Measurements from ENCODE around the gene KDF1. TPM values are rescaled to one million over a fixed set of nuclear protein-coding genes. Genes with fewer than 3 reads are reported as not detected.

KDF1 gene
- total and polyA plus RNA-seq, 2 of the 13 experiments (the other 11 are each of a cell fraction or from before 2014, with no cell fraction given), result 1.9 to 4.9 TPM

DNA sequence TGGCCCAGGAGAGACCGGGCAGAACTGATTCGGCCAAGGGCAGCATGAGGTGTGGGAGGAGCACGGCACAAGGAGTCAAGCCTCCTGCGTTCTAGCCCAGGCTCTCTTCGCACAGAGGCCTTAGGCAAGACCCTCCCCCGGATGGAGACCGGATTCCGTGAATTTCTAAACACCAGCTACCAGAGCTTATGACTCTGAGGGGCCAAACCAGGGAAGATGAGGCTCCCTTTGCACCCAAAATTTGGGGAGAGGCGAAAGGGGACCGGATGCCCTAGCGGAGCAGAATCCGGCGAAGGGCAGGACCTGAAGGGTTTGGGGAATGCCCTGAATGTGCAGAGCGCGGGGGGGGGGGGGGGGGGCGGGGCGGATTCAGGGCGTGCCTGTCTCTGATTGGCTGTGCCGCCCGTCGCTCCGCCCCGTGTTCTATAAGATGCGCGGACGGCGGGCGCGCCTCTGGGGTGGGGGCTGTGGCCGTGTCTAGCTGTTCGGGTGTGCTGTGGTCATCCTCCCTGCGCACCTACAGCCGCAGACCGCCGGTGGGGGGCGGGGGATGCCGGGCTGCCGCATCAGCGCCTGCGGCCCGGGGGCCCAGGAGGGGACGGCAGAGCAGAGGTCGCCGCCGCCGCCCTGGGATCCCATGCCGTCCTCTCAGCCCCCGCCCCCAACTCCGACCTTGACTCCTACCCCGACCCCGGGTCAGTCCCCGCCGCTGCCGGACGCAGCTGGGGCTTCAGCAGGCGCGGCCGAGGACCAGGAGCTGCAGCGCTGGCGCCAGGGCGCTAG, 33.2 kb upstream of the KDF1 start, which contains the start of gene TRNP1 (continued):
- TF ChIP-seq, protein P1, sequence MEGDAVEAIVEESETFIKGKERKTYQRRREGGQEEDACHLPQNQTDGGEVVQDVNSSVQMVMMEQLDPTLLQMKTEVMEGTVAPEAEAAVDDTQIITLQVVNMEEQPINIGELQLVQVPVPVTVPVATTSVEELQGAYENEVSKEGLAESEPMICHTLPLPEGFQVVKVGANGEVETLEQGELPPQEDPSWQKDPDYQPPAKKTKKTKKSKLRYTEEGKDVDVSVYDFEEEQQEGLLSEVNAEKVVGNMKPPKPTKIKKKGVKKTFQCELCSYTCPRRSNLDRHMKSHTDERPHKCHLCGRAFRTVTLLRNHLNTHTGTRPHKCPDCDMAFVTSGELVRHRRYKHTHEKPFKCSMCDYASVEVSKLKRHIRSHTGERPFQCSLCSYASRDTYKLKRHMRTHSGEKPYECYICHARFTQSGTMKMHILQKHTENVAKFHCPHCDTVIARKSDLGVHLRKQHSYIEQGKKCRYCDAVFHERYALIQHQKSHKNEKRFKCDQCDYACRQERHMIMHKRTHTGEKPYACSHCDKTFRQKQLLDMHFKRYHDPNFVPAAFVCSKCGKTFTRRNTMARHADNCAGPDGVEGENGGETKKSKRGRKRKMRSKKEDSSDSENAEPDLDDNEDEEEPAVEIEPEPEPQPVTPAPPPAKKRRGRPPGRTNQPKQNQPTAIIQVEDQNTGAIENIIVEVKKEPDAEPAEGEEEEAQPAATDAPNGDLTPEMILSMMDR (CRISPR knock-in tag; IDR thresholded peaks at IDR 0.05), result peak; percentile 43
- TF ChIP-seq, protein P2, sequence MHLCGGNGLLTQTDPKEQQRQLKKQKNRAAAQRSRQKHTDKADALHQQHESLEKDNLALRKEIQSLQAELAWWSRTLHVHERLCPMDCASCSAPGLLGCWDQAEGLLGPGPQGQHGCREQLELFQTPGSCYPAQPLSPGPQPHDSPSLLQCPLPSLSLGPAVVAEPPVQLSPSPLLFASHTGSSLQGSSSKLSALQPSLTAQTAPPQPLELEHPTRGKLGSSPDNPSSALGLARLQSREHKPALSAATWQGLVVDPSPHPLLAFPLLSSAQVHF (CRISPR knock-in tag; IDR thresholded peaks at IDR 0.05), result no peak; the same call in 1 of the 2 replicates
- TF ChIP-seq NCOA2 (CRISPR knock-in tag; IDR thresholded peaks at IDR 0.05) (peak; percentile 78), ETV5 (CRISPR knock-in tag; IDR thresholded peaks at IDR 0.05; ENCODE audit: borderline replicate concordance) (peak; percentile 73), ZNF446 (CRISPR knock-in tag; IDR thresholded peaks at IDR 0.05) (peak; percentile 63; the same call in 1 of the 2 replicates), PHF5A (CRISPR knock-in tag; IDR thresholded peaks at IDR 0.05; ENCODE audit: low read depth, unreplicated experiment) (peak; percentile 90), ZMYM2 (CRISPR knock-in tag; IDR thresholded peaks at IDR 0.05) (no peak), ATF7 (IDR thresholded peaks at IDR 0.05) (no peak), ATF7 (CRISPR knock-in tag; IDR thresholded peaks at IDR 0.05) (no peak), HIVEP1 (CRISPR knock-in tag; IDR thresholded peaks at IDR 0.05) (peak; percentile 57; the same call in 1 of the 2 replicates), ZNF747 (CRISPR knock-in tag; IDR thresholded peaks at IDR 0.05; ENCODE audit: borderline replicate concordance) (peak; percentile 30; the same call in 1 of the 2 replicates), ZNF746 (CRISPR knock-in tag; IDR thresholded peaks at IDR 0.05) (peak; percentile 94; the same call in 1 of the 2 replicates), ZNF441 (CRISPR knock-in tag; IDR thresholded peaks at IDR 0.05; ENCODE audit: borderline replicate concordance) (peak; percentile 69; the same call in 1 of the 2 replicates), NPAS2 (CRISPR knock-in tag; IDR thresholded peaks at IDR 0.05; ENCODE audit: borderline replicate concordance) (no peak)
- TF ChIP-seq, protein P3, sequence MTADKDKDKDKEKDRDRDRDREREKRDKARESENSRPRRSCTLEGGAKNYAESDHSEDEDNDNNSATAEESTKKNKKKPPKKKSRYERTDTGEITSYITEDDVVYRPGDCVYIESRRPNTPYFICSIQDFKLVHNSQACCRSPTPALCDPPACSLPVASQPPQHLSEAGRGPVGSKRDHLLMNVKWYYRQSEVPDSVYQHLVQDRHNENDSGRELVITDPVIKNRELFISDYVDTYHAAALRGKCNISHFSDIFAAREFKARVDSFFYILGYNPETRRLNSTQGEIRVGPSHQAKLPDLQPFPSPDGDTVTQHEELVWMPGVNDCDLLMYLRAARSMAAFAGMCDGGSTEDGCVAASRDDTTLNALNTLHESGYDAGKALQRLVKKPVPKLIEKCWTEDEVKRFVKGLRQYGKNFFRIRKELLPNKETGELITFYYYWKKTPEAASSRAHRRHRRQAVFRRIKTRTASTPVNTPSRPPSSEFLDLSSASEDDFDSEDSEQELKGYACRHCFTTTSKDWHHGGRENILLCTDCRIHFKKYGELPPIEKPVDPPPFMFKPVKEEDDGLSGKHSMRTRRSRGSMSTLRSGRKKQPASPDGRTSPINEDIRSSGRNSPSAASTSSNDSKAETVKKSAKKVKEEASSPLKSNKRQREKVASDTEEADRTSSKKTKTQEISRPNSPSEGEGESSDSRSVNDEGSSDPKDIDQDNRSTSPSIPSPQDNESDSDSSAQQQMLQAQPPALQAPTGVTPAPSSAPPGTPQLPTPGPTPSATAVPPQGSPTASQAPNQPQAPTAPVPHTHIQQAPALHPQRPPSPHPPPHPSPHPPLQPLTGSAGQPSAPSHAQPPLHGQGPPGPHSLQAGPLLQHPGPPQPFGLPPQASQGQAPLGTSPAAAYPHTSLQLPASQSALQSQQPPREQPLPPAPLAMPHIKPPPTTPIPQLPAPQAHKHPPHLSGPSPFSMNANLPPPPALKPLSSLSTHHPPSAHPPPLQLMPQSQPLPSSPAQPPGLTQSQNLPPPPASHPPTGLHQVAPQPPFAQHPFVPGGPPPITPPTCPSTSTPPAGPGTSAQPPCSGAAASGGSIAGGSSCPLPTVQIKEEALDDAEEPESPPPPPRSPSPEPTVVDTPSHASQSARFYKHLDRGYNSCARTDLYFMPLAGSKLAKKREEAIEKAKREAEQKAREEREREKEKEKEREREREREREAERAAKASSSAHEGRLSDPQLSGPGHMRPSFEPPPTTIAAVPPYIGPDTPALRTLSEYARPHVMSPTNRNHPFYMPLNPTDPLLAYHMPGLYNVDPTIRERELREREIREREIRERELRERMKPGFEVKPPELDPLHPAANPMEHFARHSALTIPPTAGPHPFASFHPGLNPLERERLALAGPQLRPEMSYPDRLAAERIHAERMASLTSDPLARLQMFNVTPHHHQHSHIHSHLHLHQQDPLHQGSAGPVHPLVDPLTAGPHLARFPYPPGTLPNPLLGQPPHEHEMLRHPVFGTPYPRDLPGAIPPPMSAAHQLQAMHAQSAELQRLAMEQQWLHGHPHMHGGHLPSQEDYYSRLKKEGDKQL (CRISPR knock-in tag; IDR thresholded peaks at IDR 0.05; ENCODE audit: low read depth), result peak; percentile 78; the same call in 1 of the 2 replicates
- TF ChIP-seq, protein P4, sequence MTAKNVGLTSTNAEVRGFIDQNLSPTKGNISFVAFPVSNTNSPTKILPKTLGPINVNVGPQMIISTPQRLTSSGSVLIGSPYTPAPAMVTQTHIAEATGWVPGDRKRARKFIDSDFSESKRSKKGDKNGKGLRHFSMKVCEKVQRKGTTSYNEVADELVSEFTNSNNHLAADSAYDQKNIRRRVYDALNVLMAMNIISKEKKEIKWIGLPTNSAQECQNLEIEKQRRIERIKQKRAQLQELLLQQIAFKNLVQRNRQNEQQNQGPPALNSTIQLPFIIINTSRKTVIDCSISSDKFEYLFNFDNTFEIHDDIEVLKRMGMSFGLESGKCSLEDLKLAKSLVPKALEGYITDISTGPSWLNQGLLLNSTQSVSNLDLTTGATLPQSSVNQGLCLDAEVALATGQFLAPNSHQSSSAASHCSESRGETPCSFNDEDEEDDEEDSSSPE (CRISPR knock-in tag; IDR thresholded peaks at IDR 0.05), result peak; percentile 76
